ENCODE measurements around the gene PREPL. TPM values are rescaled to one million over a fixed set of nuclear protein-coding genes. Genes with fewer than 3 reads are reported as not detected.
A peak's percentile ranks its signal among the peaks of the same experiment; 100 is the strongest.
"Not testable (repeated sequence)": the region's sequence is repeated elsewhere in the genome, so short reads cannot be mapped to it uniquely, and the experiment has no call there.

The PREPL gene
- 10 to 100 TPM; 27.8 to 29.6 TPM for total RNA-seq

- Mint-ChIP-seq H3K9me3 (no peaks in the 10 kb centered on the region), H3K4me1 (ENCODE audit: low read depth) (peaks cover 42% of the 10 kb centered on the region), H3K4me3 (peak within 1 kb of the TSS; percentile 97), H3K27ac (peak within 1 kb of the TSS; percentile 99), H3K27me3 (ENCODE audit: low read depth) (no peaks in the 10 kb centered on the region), H3K36me3 (ENCODE audit: low read depth) (peaks cover 9% of the 10 kb centered on the region)
- CTCF ChIA-PET: interaction anchor here (0.8 to 1.7 kb wide), 4 partner anchors 10 to 275 kb away, joined by 3 to 6 read pairs (median 4); no protein-coding TSS in a partner anchor
- DNase-seq: peak; percentile 99
- intact Hi-C loops (cut with micrococcal nuclease): loop anchor here (1.0 to 10.0 kb wide), 8 partner anchors 11 to 1206 kb away; partner anchors contain the start of genes PLEKHH2 and PPM1B
Measured at GRCh38 chr2:44361330-44362206, at the start of gene PREPL, which contains the start of gene CAMKMT. Gene PREPL (minus strand): TSS chr2:44361494. CDS start chr2:44346342, 15,152 bp downstream. Gene CAMKMT (plus strand): TSS chr2:44361947.

GRCh38 chr2:44398243-44398897 lies 37.1 kb upstream of the PREPL start:
- CTCF ChIA-PET: interaction anchor here (0.7 kb wide), 1 partner anchor 14 kb away, joined by 5 read pairs; no protein-coding TSS in a partner anchor
- H3K36me3 Mint-ChIP-seq (ENCODE audit: low read depth): peaks cover 9% of the 10 kb centered on the region
- H3K4me1 Mint-ChIP-seq (ENCODE audit: low read depth): peaks cover 6% of the 10 kb centered on the region
- H3K27ac Mint-ChIP-seq: no peak overlapping the region
- no peaks in the 10 kb centered on the region for H3K27me3 Mint-ChIP-seq (ENCODE audit: low read depth)
- no peaks in the 10 kb centered on the region for H3K9me3 Mint-ChIP-seq
- intact Hi-C loops (cut with micrococcal nuclease): no loop called here
- no peak overlapping the region for H3K4me3 Mint-ChIP-seq
- no peak for DNase-seq

GRCh38 chr2:44397447-44398175 lies 36.3 kb upstream of the PREPL start:
- no peaks in the 10 kb centered on the region for H3K9me3 Mint-ChIP-seq
- CTCF ChIA-PET: no interaction called here
- no peak overlapping the region for H3K27ac Mint-ChIP-seq
- intact Hi-C loops (cut with micrococcal nuclease): no loop called here
- H3K36me3 Mint-ChIP-seq (ENCODE audit: low read depth): peaks cover 6% of the 10 kb centered on the region
- DNase-seq: no peak
- peaks cover 4% of the 10 kb centered on the region for H3K4me1 Mint-ChIP-seq (ENCODE audit: low read depth)
- no peak overlapping the region for H3K4me3 Mint-ChIP-seq
- no peaks in the 10 kb centered on the region for H3K27me3 Mint-ChIP-seq (ENCODE audit: low read depth)

GRCh38 chr2:44392338-44392943 lies 31.1 kb upstream of the PREPL start:
- no peaks in the 10 kb centered on the region for H3K27me3 Mint-ChIP-seq (ENCODE audit: low read depth)
- H3K4me1 Mint-ChIP-seq (ENCODE audit: low read depth): peaks cover 5% of the 10 kb centered on the region
- no peaks in the 10 kb centered on the region for H3K9me3 Mint-ChIP-seq
- DNase-seq: peak; percentile 72
- intact Hi-C loops (cut with micrococcal nuclease): loop anchor here (1.0 to 2.0 kb wide), 4 partner anchors 87 to 563 kb away; no protein-coding TSS in a partner anchor
- no peak overlapping the region for H3K27ac Mint-ChIP-seq
- H3K36me3 Mint-ChIP-seq (ENCODE audit: low read depth): peaks cover 2% of the 10 kb centered on the region
- CTCF ChIA-PET: interaction anchor here (0.6 to 3.6 kb wide), 16 partner anchors 9 to 823 kb away, joined by 3 to 27 read pairs (median 3); no protein-coding TSS in a partner anchor
- H3K4me3 Mint-ChIP-seq: no peak overlapping the region

GRCh38 chr2:44389895-44390294 lies 28.6 kb upstream of the PREPL start:
- Mint-ChIP-seq H3K36me3 (ENCODE audit: low read depth) (peaks cover 16% of the 10 kb centered on the region), H3K9me3 (peaks cover 6% of the 10 kb centered on the region), H3K27me3 (ENCODE audit: low read depth) (no peaks in the 10 kb centered on the region), H3K4me3 (no peak overlapping the region), H3K27ac (no peak overlapping the region), H3K4me1 (ENCODE audit: low read depth) (peaks cover 17% of the 10 kb centered on the region)
- no peak for DNase-seq
- intact Hi-C loops (cut with micrococcal nuclease): no loop called here
- CTCF ChIA-PET: interaction anchor here (0.7 to 3.9 kb wide), 7 partner anchors 10 to 566 kb away, joined by 3 to 19 read pairs (median 5); no protein-coding TSS in a partner anchor

GRCh38 chr2:44388877-44389276 lies 27.6 kb upstream of the PREPL start:
- DNase-seq: no peak
- Mint-ChIP-seq H3K36me3 (ENCODE audit: low read depth) (peaks cover 26% of the 10 kb centered on the region), H3K27me3 (ENCODE audit: low read depth) (no peaks in the 10 kb centered on the region), H3K4me1 (ENCODE audit: low read depth) (peaks cover 20% of the 10 kb centered on the region), H3K4me3 (no peak overlapping the region), H3K27ac (no peak overlapping the region), H3K9me3 (peaks cover 11% of the 10 kb centered on the region)
- CTCF ChIA-PET: interaction anchor here (0.7 to 3.9 kb wide), 6 partner anchors 11 to 567 kb away, joined by 3 to 19 read pairs (median 4); no protein-coding TSS in a partner anchor
- intact Hi-C loops (cut with micrococcal nuclease): no loop called here

- DNase-seq; intact Hi-C loops (cut with micrococcal nuclease); H3K27ac Mint-ChIP-seq; H3K4me3 Mint-ChIP-seq; H3K27me3 Mint-ChIP-seq (ENCODE audit: low read depth): not testable (repeated sequence)
- Mint-ChIP-seq H3K4me1 (ENCODE audit: low read depth) (peaks cover 20% of the 10 kb centered on the region), H3K9me3 (peaks cover 11% of the 10 kb centered on the region), H3K36me3 (ENCODE audit: low read depth) (peaks cover 39% of the 10 kb centered on the region)
- CTCF ChIA-PET: interaction anchor here (0.6 kb wide), 1 partner anchor 132 kb away, joined by 4 read pairs; no protein-coding TSS in a partner anchor
Measured at GRCh38 chr2:44385226-44385625, 23.9 kb upstream of the PREPL start.

GRCh38 chr2:44377486-44377885 lies 16.2 kb upstream of the PREPL start:
- CTCF ChIA-PET: interaction anchor here (0.6 to 0.9 kb wide), 4 partner anchors 11 to 304 kb away, joined by 3 to 10 read pairs (median 3); no protein-coding TSS in a partner anchor
- H3K4me1 Mint-ChIP-seq (ENCODE audit: low read depth): peaks cover 5% of the 10 kb centered on the region
- intact Hi-C loops (cut with micrococcal nuclease): no loop called here

GRCh38 chr2:44372246-44372645 lies 11.0 kb upstream of the PREPL start:
- H3K27me3 Mint-ChIP-seq (ENCODE audit: low read depth): no peaks in the 10 kb centered on the region
- H3K36me3 Mint-ChIP-seq (ENCODE audit: low read depth): peaks cover 8% of the 10 kb centered on the region
- CTCF ChIA-PET: interaction anchor here (1.7 kb wide), 1 partner anchor 18 kb away, joined by 4 read pairs; no protein-coding TSS in a partner anchor
- H3K4me1 Mint-ChIP-seq (ENCODE audit: low read depth): peaks cover 29% of the 10 kb centered on the region
- H3K9me3 Mint-ChIP-seq: no peaks in the 10 kb centered on the region
- H3K4me3 Mint-ChIP-seq: no peak overlapping the region
- no peak overlapping the region for H3K27ac Mint-ChIP-seq
- DNase-seq: no peak
- intact Hi-C loops (cut with micrococcal nuclease): loop anchor here (1.0 kb wide), 1 partner anchor 10 kb away; no protein-coding TSS in a partner anchor

More at GRCh38 chr2:44377486-44377885, 16.2 kb upstream of the PREPL start:
- Mint-ChIP-seq H3K9me3 (no peaks in the 10 kb centered on the region), H3K27me3 (ENCODE audit: low read depth) (no peaks in the 10 kb centered on the region), H3K27ac (no peak overlapping the region), H3K4me3 (no peak overlapping the region), H3K36me3 (ENCODE audit: low read depth) (peaks cover 13% of the 10 kb centered on the region)
- no peak for DNase-seq

- CTCF ChIA-PET: interaction anchor here (1.7 kb wide), 1 partner anchor 19 kb away, joined by 4 read pairs; no protein-coding TSS in a partner anchor
- H3K27ac Mint-ChIP-seq: no peak overlapping the region
- no peak overlapping the region for H3K4me3 Mint-ChIP-seq
- peaks cover 29% of the 10 kb centered on the region for H3K4me1 Mint-ChIP-seq (ENCODE audit: low read depth)
- H3K27me3 Mint-ChIP-seq (ENCODE audit: low read depth): no peaks in the 10 kb centered on the region
- H3K9me3 Mint-ChIP-seq: no peaks in the 10 kb centered on the region
- H3K36me3 Mint-ChIP-seq (ENCODE audit: low read depth): peaks cover 8% of the 10 kb centered on the region
- DNase-seq: no peak
- intact Hi-C loops (cut with micrococcal nuclease): no loop called here
Measured at GRCh38 chr2:44371445-44371844, 10.2 kb upstream of the PREPL start.

- intact Hi-C loops (cut with micrococcal nuclease): loop anchor here (10.0 kb wide), 1 partner anchor 585 kb away; no protein-coding TSS in a partner anchor
- DNase-seq: no peak
- CTCF ChIA-PET: interaction anchor here (1.1 kb wide), 1 partner anchor 607 kb away, joined by 3 read pairs; no protein-coding TSS in a partner anchor
- H3K27me3 Mint-ChIP-seq (ENCODE audit: low read depth): no peaks in the 10 kb centered on the region
- H3K4me1 Mint-ChIP-seq (ENCODE audit: low read depth): peaks cover 40% of the 10 kb centered on the region
- H3K27ac Mint-ChIP-seq: no peak overlapping the region
- no peaks in the 10 kb centered on the region for H3K9me3 Mint-ChIP-seq
- no peak overlapping the region for H3K4me3 Mint-ChIP-seq
- H3K36me3 Mint-ChIP-seq (ENCODE audit: low read depth): peaks cover 14% of the 10 kb centered on the region
Measured at GRCh38 chr2:44369392-44369791, 8.1 kb upstream of the PREPL start.

Data from activated naive CD4-positive, alpha-beta T cell treated with anti-CD3 and anti-CD28 coated beads for 36 hours (primary cell).